H1 (cell line): ENCODE data around the gene DEUP1.

Experiments used
- CTCF ChIP-seq, 3 experiments: IDR thresholded peaks; 1 replicate in 2 of 3; 2 replicates in 1 of 3; pipeline versions ENCODE4 v1.5.1 to v1.6.1; 2011; ENCODE audit warnings: low read length in 3 of 3, mild to moderate bottlenecking in 3 of 3, inconsistent platforms in 2 of 3, low read depth in 1 of 3, moderate library complexity in 1 of 3; ENCODE audit not compliant: insufficient read depth in 1 of 3; ENCODE audit errors: control extremely low read depth in 1 of 3
- EP300 ChIP-seq, 2 experiments: IDR thresholded peaks; 1 replicate in 1 of 2; 2 replicates in 1 of 2; pipeline ENCODE4 v1.6.1; 2011 to 2012; ENCODE audit warnings: low read depth in 2 of 2, low read length in 2 of 2, mild to moderate bottlenecking in 2 of 2, borderline replicate concordance in 1 of 2, inconsistent platforms in 1 of 2, moderate library complexity in 1 of 2
- EZH2 ChIP-seq: fragments of 200-600 bp; sonication (generic); IDR thresholded peaks from 2 replicates; pipeline ENCODE4 v1.7.1; 2012; ENCODE audit warnings: low read depth, mild to moderate bottlenecking, moderate library complexity, low read length, inconsistent platforms; ENCODE audit not compliant: severe bottlenecking
- KDM1A ChIP-seq: fragments of 200-600, 300-600 bp; sonication (generic); IDR thresholded peaks from 2 replicates; pipeline ENCODE4 v1.7.1; 2016; ENCODE audit warnings: mild to moderate bottlenecking, low read length, borderline replicate concordance
- POLR2A ChIP-seq, 2 experiments: IDR thresholded peaks; 1 replicate in 1 of 2; 2 replicates in 1 of 2; pipeline ENCODE4 v1.6.1; 2011; ENCODE audit warnings: low read depth in 2 of 2, low read length in 2 of 2, mild to moderate bottlenecking in 2 of 2; ENCODE audit errors: control extremely low read depth in 1 of 2
- TAF1 ChIP-seq: IDR thresholded peaks from 2 replicates; pipeline ENCODE4 v1.6.1; 2011; ENCODE audit warnings: mild to moderate bottlenecking, low read depth, low read length

- TF ChIP-seq CTCF (IDR thresholded peaks at IDR 0.05; ENCODE audit: control extremely low read depth in 1 of 3, insufficient read depth in 1 of 3, low read depth in 1 of 3, low read length in 3 of 3) (no peak), KDM1A (no peak), POLR2A (IDR thresholded peaks at IDR 0.05; ENCODE audit: control extremely low read depth in 1 of 2, low read depth in 2 of 2, low read length in 2 of 2) (no peak), TAF1 (no peak), EP300 (IDR thresholded peaks at IDR 0.05; ENCODE audit: borderline replicate concordance in 1 of 2, low read depth in 2 of 2, low read length in 2 of 2) (no peak), EZH2 (no peak)
These were observed 150.2 kb downstream of the DEUP1 start for GRCh38 chr11:93480756-93481155.
